GM19351 (cell line): Measurements from ENCODE around the gene FAM83C.

Source experiments
- ATAC-seq: cut with Tn5 transposase; IDR thresholded peaks from one replicate; pipeline ENCODE4 v1.9.1; 2021; ENCODE audit warnings: mild to moderate bottlenecking, moderate library complexity; ENCODE audit not compliant: unreplicated experiment

The FAM83C gene

GRCh38 chr20:35284267-35284991 is 7.8 kb downstream of the FAM83C start, which contains the start of gene EIF6:
Gene EIF6 (minus strand): TSS chr20:35284772. CDS start chr20:35284487, 285 bp downstream.
- peak; percentile 77 for ATAC-seq

DNA sequence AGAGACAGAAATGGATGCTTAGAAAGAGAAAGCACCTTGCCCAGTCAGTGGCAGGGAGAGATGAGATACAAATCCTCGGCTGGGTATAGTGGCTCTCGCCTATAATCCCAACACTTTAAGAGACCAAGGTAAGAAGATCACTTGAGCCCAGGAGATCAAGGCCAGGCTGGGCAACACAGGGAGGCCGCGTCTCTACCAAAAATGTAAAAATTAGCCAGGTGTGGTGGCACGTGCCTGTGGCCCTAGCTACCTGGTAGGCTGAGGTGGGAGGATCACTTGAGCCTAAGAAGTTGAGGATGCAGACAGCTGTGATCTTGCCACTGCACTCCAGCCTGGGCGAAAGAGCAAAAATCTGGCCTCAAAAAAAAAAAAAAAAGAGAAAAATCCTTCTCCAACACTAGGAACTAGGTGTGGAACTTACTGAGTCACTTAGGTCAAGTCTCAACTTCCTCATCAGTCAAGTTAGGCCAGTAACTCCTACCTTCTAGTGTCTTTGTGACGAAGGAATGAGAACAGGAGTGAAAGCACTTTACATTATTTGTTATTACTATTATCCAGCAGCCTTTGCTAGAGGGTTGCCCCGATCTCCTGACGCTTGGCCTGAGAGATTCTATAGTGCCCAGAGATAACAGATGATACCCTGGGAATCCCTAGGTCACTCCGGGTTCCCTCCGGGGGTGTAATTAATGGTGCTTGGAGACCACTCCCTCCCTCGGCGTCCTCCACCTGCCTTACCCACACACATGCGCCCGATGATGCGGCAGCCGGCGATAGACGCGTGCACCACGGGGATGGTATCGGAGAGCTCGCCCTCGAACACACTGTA is 8.6 kb downstream of the FAM83C start:
- peak; percentile 11 for ATAC-seq

- ATAC-seq: no peak
Measured at GRCh38 chr20:35281506-35282101, 10.6 kb downstream of the FAM83C start.

DNA sequence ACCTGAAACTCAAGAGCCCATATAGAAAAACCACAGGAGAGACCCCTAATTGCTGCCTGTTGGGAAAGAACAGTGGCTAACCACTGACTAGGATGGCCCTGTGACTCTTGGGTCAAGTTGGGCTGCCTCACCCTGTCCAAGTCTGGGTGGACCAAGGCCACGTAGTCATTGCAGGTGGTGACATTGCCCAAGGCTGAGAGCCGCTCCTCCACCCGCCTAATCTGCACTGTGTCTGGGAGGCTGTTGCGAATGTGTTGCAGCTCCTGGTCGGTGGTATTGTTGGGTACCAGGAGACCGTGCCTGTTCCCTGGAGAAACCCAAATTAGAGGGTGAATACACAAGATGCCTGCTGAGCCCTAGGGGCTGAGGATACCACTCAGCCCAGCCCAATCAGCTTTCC is 11.7 kb downstream of the FAM83C start:
- ATAC-seq: no peak

- ATAC-seq: no peak
Measured at GRCh38 chr20:35279533-35280174, 12.6 kb downstream of the FAM83C start.

DNA sequence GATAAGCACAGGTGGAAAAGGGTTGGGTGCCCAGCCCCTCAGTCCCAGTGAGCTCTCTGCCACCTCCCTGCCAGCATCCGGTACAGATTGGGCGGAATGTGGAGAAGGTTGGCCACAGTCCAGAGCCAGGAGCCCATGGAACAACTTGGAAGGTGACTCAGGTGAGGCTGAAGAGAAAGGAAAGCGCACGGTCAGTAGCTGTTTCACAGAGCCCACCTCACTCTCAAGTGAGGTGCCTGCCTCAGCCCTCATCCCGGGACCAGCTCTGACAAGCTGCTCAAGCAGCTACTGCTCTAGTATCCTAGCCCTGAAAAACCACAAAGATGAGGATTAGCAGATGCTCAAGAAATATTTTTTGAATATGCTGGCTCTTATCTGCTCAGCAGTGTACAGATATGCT is 13.2 kb downstream of the FAM83C start:
- ATAC-seq: no peak

DNA sequence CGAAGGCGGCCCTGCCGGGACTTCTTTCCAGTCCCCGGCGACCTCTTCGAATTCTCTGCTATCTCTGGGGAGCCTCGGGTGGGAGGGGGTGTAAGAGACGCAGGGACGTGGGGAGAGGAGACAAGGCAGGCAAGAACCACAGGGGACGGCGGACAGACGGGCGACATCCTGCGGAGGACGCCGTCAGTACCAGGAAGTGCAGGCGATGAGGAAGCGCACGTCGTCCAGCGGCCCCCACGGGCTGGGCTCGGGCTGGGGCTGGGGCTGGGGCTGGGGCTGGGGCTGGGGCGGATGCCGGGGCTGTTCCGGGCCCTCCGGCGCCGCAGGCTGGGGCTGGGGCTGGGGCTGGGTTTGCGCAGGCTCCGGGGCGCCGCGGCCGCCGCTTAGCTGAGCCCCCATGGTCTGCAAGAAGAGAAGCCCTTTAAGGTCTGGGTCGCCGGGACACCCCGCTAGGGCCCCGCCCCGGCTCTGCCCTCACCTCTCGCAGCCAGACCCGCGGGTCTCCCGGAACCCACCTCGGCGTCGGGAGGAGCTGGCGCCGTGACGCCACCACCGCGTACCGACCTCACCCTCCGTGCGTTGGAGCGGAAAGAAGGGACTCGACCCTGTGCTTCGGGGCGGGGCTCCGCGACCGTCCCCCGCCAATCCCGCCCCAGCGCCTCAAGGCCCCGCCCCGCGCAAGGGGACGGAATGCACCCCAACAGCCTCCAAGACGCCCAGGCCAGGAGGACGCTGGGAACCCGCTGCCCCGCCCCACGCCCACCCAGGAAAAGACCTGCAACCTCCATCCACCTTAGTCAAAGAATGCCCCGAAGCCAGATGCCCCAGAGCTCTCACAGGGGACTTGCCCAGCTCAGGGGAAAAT is 14.5 kb downstream of the FAM83C start, which contains the start of gene MMP24OS:
Gene MMP24OS (minus strand): TSS at position 592 of the 865 bp plus-strand sequence. CDS start 193 bp downstream, at position 399.
- ATAC-seq: peak; percentile 85

DNA sequence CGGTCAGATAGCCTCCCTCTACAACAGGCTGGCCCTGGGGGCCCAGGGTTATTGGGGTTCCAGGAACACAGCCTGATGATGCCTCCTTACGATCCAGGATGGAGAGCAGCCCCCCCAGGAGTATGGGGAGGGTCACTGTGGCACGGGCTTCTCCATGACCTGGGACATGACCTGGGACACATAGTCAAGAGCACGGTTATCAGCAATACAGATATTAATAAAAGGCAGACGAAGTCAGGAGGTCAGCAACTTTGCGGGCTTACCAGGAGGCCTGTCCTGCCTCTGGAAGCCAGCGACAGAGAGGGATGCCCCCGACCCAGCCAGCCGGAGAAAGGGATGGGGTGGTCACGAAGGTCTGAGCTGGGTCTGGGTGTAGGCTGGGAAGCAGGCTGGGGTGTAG is 15.1 kb downstream of the FAM83C start:
- no peak for ATAC-seq

GRCh38 chr20:35276408-35276807 is 15.8 kb downstream of the FAM83C start:
- ATAC-seq: no peak

DNA sequence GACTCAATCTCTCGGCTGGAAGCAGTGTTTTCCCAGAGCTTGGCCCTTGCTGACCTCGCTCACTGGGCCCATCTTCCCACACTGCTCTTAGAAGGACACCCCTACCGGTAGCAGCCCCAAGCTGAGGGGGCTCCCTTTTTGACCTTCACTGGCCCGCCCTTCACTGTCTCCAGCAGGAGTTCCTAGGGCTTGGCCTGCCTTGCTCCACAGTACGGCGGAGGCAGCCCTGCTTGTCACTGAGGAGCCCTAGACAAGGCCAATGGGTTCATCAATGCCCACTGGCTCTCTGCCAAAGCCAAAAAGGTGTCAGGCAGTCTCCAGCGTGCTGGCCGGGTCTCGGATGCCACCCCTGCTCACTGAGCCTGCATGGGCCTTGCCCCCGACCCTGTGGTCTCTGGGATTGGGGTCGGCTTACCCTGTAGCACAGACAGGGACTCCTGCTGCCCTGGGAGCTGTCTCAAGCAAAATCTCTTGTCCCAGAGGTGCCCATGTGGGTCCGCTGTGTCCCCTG is 16.4 kb downstream of the FAM83C start:
- no peak for ATAC-seq

GRCh38 chr20:35274172-35275092 is 17.8 kb downstream of the FAM83C start:
- no peak for ATAC-seq

- no peak for ATAC-seq
Measured at GRCh38 chr20:35273449-35274171, 18.6 kb downstream of the FAM83C start.

- no peak for ATAC-seq
Measured at GRCh38 chr20:35271904-35272303, 20.3 kb downstream of the FAM83C start.

DNA sequence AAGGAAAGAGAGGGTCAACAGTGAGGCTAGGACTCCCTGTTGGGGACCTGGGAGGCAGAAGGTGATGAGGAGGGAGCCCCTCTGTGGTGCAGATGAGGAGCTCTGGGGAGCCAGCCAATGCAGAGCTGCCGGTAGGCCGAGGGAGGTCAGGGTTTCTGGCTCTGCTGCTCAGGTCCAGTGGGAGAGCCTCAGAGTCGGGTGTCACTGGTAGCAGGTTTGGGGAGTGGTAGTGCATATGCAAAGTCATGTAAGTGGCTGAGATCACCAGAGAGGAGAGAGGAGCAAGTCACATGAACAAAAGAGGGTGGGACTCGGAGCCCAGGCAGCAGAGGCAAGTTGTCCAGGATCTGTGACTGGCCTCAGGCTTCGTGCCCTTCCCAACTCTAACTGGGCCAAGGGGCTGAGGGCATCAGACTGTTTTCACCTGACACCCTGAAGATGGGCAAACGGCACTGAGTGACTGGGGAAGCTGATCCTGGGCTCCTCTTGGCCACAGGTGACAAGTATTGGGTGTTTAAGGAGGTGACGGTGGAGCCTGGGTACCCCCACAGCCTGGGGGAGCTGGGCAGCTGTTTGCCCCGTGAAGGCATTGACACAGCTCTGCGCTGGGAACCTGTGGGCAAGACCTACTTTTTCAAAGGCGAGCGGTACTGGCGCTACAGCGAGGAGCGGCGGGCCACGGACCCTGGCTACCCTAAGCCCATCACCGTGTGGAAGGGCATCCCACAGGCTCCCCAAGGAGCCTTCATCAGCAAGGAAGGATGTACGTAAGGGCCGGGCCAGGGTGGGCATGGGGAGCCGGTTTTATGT is 20.9 kb downstream of the FAM83C start:
- ATAC-seq: no peak

DNA sequence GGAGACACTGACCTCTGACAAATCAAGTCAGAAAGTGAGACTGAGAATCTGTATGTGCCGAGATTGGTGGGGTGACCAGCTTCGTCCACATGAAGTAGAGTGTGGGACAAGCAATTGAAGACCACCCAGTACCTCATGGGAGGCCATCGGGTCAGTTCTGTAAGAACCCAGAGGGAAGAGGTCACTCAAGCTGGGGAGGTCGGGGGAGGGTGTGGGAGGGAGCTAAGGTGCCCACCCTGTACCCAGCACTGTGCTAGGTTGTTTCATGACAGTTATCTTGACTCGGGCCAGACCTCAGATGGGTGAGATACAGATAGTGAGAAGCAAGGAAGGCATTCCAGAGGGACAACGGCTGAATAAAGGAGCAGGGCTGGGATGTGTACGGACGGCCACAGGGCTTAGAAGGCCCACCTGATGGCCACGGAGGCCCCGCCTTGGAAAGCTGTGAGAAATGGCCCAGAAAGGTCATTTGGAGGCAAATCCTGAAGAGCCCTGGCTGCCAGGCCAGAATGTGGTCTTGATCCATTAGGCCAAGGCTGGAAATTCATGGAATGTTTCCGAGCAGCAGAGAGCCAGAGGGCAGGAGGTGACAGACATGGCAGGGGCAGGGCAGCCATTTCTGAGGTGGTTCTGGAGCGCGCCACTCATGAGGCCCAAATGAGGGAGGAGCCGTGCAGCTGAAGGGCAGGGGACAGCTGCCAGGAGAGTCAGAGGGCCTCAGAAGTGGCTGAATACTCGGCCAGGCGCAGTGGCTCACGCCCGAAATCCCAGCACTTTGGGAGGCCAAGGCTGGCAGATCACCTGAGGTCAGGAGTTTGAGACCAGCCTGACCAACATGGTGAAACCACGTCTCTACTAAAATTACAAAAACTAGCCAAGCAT is 22.0 kb downstream of the FAM83C start:
- ATAC-seq: no peak

DNA sequence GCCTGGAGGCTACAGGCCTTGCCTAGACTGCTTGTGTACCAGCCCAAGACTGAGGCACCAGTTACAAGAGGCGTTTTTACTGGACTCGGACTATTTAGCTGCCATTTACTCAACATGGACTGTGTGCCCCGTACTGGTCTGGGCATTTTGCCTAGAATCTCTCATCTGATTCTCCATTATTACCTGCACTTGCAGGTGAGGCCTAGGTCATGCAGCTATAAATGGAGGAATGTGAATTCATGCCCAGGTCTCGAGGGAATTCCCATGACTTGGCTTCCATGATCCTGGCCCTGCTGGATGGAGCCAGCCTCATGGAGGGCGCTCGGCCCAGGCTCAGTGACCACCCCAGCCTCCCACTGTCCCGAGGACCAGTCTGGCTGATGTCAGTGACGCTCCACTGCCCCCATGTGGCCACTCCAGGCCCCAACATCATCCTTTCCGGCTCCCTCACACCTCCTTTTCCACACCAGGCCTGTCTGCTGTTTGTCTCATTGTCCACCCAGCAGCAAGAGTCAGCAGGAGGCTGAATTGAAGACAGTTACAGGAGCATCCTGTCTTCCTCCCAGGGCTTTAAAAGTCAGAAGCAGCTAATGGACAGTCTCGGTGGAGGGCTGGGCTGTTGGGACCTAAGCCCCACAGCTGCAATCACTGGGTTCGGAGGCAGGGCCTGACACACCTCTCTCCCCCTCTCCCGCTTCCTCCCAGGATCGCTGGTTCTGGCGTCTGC is 23.0 kb downstream of the FAM83C start:
- ATAC-seq: no peak
